Activated T-helper 1 cell treated with anti-CD3 and anti-CD28 coated beads, Interleukin-12 subunit alpha, Interleukin-12 subunit beta, Interleukin-2, Interleukin-4 antibody, amounts not matched to agents 30 ng/mL and 10 ng/mL and 1 ng/mL, durations not matched to agents 14 hours and 24 hours and 36 hours (primary cell): ENCODE measurements around the gene TTC39B. TPM values are rescaled to one million over a fixed set of nuclear protein-coding genes. Genes with fewer than 3 reads are reported as not detected.
A peak's percentile ranks its signal among the peaks of the same experiment; 100 is the strongest.

Experiments used
- DNase-seq: peaks from one replicate; pipeline ENCODE4 v3.0.0; 2021; ENCODE audit warnings: low spot score
- H3K27ac Mint-ChIP-seq: one replicate; pipeline ENCODE4 v1.8.0; 2021; ENCODE audit warnings: mild to moderate bottlenecking, mixed read lengths
- H3K27me3 Mint-ChIP-seq: one replicate; pipeline ENCODE4 v1.8.0; 2022; ENCODE audit warnings: mild to moderate bottlenecking, moderate library complexity, mixed read lengths; ENCODE audit not compliant: insufficient read depth
- H3K36me3 Mint-ChIP-seq: one replicate; pipeline ENCODE4 v1.8.0; 2021; ENCODE audit warnings: low read depth, mixed read lengths
- H3K4me1 Mint-ChIP-seq: one replicate; pipeline ENCODE4 v1.8.0; 2021; ENCODE audit warnings: low read depth, mixed read lengths
- H3K4me3 Mint-ChIP-seq: one replicate; pipeline ENCODE4 v1.8.0; 2021; ENCODE audit warnings: mild to moderate bottlenecking, moderate library complexity, mixed read lengths
- H3K9me3 Mint-ChIP-seq: one replicate; pipeline ENCODE4 v1.8.0; 2021; ENCODE audit warnings: mixed read lengths
- intact Hi-C: fragments of 100-400 bp; cut with micrococcal nuclease; formaldehyde crosslinking; loops from one replicate; pipeline ENCODE4 v1.15.1; 2024
- total RNA-seq: library from RNA; stranded (reverse); gene quantifications from 2 replicates; pipeline ENCODE4 v1.2.3, GENCODE V29; 2022

Gene TTC39B
- total RNA-seq, 1 donor from 2014 or later, result 23.8 TPM

DNA sequence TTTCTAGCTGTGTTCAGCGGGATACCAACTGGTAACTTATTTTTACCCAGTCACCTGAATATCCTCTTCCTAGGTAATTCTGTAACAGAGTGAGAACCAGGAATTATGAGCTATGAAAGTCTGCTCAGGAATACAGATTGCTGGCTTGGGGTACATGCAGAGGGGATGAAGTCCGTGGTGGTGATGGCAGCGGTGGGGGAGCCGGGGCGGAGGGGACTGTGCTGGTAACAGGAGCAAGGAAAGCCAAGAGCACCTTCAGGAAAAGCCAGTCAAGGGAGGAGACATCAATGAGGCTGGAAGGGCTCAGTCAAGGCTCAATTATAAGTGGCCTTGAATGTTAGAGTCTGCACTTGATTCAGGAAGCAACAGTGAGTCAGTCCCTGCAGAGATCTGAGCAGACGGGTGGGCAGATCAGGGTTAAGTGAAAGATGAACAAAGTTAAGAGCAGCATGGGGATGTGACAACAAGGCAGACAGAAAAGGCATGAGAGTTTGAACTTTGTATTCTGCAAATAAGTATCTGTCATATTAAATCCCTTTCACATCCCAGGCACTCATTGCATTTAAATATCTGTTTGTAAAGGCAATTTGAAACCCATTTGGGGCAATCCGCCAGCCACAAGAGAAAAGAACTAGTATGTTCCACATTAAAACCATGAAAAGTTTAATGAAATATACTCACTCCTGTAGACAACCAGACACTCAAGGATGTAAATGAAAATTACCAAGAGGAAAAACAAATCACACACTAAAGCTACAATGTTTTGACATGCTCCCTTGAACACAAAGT is 101.2 kb downstream of the TTC39B start:
- no peak overlapping the region for H3K4me3 Mint-ChIP-seq

DNA sequence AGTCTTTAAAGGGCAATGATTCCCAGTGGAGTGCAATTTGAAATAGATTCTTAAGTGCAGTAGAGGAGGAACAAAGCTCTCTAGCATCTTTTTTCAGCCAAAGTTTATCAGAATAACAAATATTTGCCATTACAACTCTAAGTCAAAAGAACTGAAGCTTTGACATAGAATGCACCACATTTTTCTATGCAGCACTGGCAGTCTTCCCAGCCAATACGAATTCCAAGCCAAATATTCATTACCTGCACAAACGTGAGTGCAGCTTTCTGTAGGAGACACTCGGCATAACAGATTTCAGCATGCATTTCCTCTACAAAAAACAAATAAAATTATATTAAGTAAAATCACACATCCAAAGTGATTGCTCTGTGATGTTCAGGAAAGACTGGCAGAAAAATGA is 103.4 kb downstream of the TTC39B start:
- no peak for DNase-seq
- Mint-ChIP-seq H3K9me3 (peaks cover 14% of the 10 kb centered on the region), H3K27ac (no peak overlapping the region), H3K4me1 (peaks cover 17% of the 10 kb centered on the region), H3K27me3 (no peaks in the 10 kb centered on the region), H3K4me3 (no peak overlapping the region), H3K36me3 (peaks cover 37% of the 10 kb centered on the region)
- intact Hi-C loops, result no loop called here

More for the DNA sequence above, 101.2 kb downstream of the TTC39B start:
- Mint-ChIP-seq H3K9me3 (peaks cover 17% of the 10 kb centered on the region), H3K4me1 (peaks cover 31% of the 10 kb centered on the region), H3K27ac (peak overlapping the region; percentile 38), H3K36me3 (peaks cover 43% of the 10 kb centered on the region), H3K27me3 (no peaks in the 10 kb centered on the region)
- no peak for DNase-seq
- intact Hi-C loops, result loop anchor here (2.0 kb wide), 1 partner anchor 15 kb away; no protein-coding TSS in a partner anchor

DNA sequence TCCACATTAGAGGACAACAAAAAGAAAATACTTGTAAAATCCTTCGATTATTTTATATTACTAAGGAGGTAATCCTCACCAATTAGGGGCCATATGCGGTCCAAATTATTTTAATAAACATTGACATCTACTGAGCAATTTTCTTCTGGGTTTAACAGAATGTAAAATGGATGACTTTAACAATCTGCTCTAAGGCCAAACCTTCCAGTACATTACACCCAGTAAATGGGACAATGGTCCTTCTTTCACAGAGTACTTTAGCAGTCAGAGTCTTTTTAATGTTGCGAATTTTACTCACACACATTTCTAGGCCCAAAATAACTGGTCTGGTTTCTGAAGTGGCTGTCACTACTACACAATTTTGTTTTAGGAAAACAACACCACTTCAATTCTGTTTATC is 106.9 kb downstream of the TTC39B start:
- Mint-ChIP-seq H3K36me3 (peaks cover 33% of the 10 kb centered on the region), H3K27ac (no peak overlapping the region), H3K4me3 (no peak overlapping the region), H3K27me3 (no peaks in the 10 kb centered on the region), H3K4me1 (peaks cover 17% of the 10 kb centered on the region), H3K9me3 (peaks cover 6% of the 10 kb centered on the region)
- intact Hi-C loops, result no loop called here
- no peak for DNase-seq

DNA sequence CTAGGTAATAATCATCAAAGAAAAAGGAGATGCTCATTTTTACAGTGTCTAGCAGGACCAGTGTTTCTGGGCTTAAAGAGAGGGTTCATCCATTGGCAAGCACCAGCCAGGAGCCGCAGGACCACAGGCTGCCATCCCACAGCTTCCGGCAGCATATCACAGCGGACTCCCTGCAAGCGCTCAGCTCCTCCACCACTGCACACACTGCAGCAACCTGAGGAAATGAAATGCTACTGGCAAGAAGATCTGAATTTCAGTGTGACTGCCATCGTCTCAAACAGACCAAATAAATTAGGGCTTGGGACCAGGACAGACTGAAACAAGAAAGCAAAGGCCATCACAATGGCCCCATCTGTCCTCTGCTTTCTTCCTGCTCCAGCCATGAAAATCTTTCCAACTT is 114.2 kb downstream of the TTC39B start:
- Mint-ChIP-seq H3K9me3 (peaks cover 6% of the 10 kb centered on the region), H3K4me1 (peaks cover 30% of the 10 kb centered on the region), H3K36me3 (peaks cover 59% of the 10 kb centered on the region), H3K27ac (no peak overlapping the region), H3K27me3 (no peaks in the 10 kb centered on the region), H3K4me3 (no peak overlapping the region)
- intact Hi-C loops, result no loop called here
- DNase-seq, result no peak

DNA sequence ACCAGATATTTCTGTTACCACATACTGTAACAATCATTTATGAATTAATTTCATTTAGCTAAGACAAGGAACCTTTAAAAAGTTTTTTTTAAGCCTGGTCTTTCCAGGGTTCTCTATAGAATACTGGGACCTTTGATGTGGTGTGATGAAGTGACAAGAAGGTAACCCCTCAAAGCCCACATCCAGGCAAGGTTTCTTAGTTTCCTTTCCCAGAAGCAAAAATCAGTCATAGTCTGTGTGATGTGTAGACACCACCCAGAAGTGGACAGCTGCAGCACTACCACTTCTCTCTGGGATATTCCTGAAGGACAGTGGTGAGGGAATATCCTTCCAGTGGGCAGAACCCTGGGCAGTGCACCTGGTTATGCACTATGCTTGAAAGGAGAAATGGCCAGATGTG is 115.6 kb downstream of the TTC39B start:
- no peak for DNase-seq
- peaks cover 5% of the 10 kb centered on the region for H3K9me3 Mint-ChIP-seq
- H3K36me3 Mint-ChIP-seq, result peaks cover 58% of the 10 kb centered on the region
- no peaks in the 10 kb centered on the region for H3K27me3 Mint-ChIP-seq
- intact Hi-C loops, result loop anchor here (1.0 to 2.0 kb wide), 3 partner anchors 11 to 231 kb away; partner anchors contain the start of gene SNAPC3
- H3K4me3 Mint-ChIP-seq, result peak overlapping the region; percentile 45
- H3K4me1 Mint-ChIP-seq, result peaks cover 24% of the 10 kb centered on the region
- peak overlapping the region; percentile 49 for H3K27ac Mint-ChIP-seq

DNA sequence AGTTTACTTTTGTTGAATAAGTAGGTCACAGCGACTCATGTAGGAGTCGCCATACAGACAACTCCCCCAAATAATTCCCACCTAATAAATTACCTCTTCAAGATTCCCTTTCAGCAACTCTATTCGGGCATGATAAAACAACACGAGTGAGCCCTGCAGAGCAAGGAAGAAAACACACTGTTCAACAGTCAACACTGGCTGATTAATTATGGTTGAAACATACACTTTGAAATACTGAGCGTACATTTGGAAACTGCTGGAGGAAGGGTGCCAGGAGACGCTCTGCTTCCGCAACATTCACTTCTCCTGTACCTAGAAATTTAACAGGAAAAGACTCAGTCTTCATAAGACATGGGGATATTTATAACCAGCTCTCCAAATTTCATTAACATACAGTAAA is 117.5 kb downstream of the TTC39B start:
- no peak for DNase-seq
- no peak overlapping the region for H3K4me3 Mint-ChIP-seq
- H3K9me3 Mint-ChIP-seq, result no peaks in the 10 kb centered on the region
- peaks cover 20% of the 10 kb centered on the region for H3K4me1 Mint-ChIP-seq
- peaks cover 57% of the 10 kb centered on the region for H3K36me3 Mint-ChIP-seq
- no peak overlapping the region for H3K27ac Mint-ChIP-seq
- H3K27me3 Mint-ChIP-seq, result no peaks in the 10 kb centered on the region
- intact Hi-C loops, result no loop called here

DNA sequence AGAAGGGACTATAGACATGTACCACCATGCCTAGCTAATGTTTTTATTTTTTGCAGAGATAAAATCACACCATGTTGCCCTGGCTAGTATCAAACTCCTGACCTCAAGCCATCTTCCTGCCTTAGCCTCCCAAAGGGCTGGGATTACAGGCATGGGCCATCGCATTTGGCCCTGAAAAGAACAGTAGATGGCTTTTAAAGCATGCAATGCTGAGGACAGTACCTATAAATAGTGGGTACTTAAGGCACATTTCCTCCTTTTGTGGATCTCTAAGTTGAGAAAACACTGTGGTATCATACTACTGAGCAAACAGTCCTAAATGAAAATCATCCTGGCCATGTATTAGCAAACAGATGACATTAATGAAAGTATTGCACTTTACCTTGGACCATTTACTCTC is 119.4 kb downstream of the TTC39B start:
- Mint-ChIP-seq H3K27me3 (no peaks in the 10 kb centered on the region), H3K4me3 (no peak overlapping the region), H3K36me3 (peaks cover 51% of the 10 kb centered on the region), H3K9me3 (no peaks in the 10 kb centered on the region), H3K27ac (no peak overlapping the region), H3K4me1 (peaks cover 20% of the 10 kb centered on the region)
- DNase-seq, result no peak
- intact Hi-C loops, result no loop called here

DNA sequence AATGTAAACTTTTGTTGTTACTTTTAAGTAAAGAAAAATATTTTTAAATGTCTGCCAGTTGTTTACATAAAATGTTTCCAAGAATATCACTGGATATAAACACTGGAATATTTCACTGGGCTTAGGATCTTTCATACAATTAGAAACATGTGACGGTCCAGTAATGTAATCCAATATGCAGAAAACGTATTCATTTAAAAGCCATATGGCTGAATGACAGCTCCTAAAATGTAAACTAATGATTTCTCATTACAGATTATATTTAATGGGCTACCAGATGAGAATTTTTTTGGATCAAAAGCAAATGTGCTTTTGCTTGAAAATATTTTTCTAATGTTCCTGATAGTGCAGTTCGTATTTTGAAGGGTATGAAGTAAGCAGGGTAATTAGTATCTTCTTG is 124.3 kb downstream of the TTC39B start:
- Mint-ChIP-seq H3K36me3 (peaks cover 38% of the 10 kb centered on the region), H3K4me1 (peaks cover 9% of the 10 kb centered on the region), H3K27ac (no peak overlapping the region), H3K4me3 (no peak overlapping the region), H3K27me3 (no peaks in the 10 kb centered on the region), H3K9me3 (no peaks in the 10 kb centered on the region)
- DNase-seq, result no peak
- intact Hi-C loops, result no loop called here

DNA sequence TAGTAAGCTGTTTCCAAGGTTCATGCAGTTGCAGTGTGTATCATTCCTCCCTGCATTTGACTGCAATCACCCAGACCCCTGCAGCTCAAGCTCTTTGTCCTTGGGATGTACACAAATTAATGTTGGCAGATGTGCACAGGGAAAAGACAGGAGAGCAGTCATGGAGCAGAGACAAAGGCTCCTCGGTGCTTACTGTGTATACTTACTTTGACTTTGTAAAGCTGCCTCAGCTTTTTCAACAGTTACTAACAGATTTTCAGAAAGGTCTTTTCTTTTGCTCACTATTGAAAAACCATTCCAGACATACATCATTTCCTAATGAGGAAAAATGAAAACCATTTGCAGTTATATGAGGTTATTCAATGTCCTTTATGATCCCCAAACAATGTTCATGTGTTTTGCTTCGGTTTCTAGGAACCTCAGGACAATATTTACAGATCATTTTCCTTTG is 124.9 kb downstream of the TTC39B start:
- Mint-ChIP-seq H3K27ac (no peak overlapping the region), H3K27me3 (no peaks in the 10 kb centered on the region), H3K4me1 (peaks cover 9% of the 10 kb centered on the region), H3K36me3 (peaks cover 37% of the 10 kb centered on the region), H3K9me3 (no peaks in the 10 kb centered on the region), H3K4me3 (no peak overlapping the region)
- no peak for DNase-seq
- intact Hi-C loops, result no loop called here

DNA sequence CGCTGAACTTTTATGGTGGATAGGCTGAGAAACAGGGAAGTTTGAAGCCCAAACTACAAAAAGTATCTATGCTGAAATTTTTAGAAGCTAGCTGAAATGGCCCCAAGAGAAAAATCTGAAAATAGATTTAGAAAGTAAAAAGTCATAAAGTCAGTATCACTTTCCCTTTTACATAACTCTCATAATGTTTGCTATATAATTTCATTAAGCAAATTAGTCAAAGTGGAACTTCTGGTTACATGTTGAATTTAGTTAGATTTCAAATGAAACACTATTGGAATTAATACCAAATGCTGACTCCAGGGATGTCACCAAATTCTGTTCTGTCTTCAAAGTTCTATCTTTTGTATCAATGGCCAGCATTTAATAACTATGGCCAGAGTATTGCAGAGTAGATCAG is 126.9 kb downstream of the TTC39B start:
- H3K27ac Mint-ChIP-seq, result no peak overlapping the region
- H3K9me3 Mint-ChIP-seq, result no peaks in the 10 kb centered on the region
- H3K27me3 Mint-ChIP-seq, result no peaks in the 10 kb centered on the region
- H3K4me3 Mint-ChIP-seq, result no peak overlapping the region
- intact Hi-C loops, result loop anchor here (1.0 kb wide), 1 partner anchor 11 kb away; no protein-coding TSS in a partner anchor
- no peak for DNase-seq
- peaks cover 9% of the 10 kb centered on the region for H3K4me1 Mint-ChIP-seq
- peaks cover 31% of the 10 kb centered on the region for H3K36me3 Mint-ChIP-seq

DNA sequence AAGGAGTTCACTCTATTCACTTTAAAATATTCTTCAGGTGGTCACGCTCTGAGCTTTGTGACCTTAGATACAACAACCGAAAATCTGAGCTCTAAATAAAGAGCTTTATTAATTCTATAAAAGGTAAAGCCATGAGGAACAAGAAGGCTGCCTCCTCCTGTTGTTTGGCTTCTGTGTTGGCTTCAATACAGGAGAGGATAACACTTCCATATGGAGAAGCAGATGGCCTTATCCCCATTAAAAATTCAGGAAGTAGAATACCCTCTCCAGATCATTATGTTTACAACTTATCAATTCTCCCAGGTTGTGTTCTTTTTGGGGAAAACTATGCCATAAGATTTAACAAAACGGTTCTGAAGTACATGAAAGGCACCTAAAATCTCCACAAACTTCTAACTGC is 128.4 kb downstream of the TTC39B start:
- no peak for DNase-seq
- Mint-ChIP-seq H3K9me3 (no peaks in the 10 kb centered on the region), H3K27ac (no peak overlapping the region), H3K4me3 (no peak overlapping the region), H3K36me3 (peaks cover 40% of the 10 kb centered on the region), H3K27me3 (no peaks in the 10 kb centered on the region), H3K4me1 (peaks cover 9% of the 10 kb centered on the region)
- intact Hi-C loops, result no loop called here

DNA sequence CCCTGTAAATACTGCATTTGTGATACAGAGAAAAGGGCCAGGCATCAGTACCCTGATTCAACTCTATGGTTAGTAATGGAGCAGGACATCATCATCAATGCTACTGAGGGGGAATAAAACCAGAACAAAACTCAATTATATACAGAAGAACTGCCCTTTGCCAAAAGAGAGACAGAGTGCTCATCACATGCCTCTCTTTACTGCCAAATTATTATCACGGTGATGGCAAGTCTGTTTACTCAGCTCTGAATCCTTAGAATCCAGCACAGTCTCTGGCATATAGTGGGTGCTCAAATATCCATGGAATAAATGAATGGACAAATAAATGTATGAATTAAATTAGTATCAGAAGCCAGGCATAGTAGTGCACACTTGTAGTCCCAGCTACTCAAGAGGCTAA is 130.2 kb downstream of the TTC39B start:
- no peak overlapping the region for H3K27ac Mint-ChIP-seq
- no peaks in the 10 kb centered on the region for H3K9me3 Mint-ChIP-seq
- H3K36me3 Mint-ChIP-seq, result peaks cover 48% of the 10 kb centered on the region
- peaks cover 9% of the 10 kb centered on the region for H3K4me1 Mint-ChIP-seq
- intact Hi-C loops, result no loop called here
- H3K4me3 Mint-ChIP-seq, result no peak overlapping the region
- H3K27me3 Mint-ChIP-seq, result no peaks in the 10 kb centered on the region
- DNase-seq, result no peak

DNA sequence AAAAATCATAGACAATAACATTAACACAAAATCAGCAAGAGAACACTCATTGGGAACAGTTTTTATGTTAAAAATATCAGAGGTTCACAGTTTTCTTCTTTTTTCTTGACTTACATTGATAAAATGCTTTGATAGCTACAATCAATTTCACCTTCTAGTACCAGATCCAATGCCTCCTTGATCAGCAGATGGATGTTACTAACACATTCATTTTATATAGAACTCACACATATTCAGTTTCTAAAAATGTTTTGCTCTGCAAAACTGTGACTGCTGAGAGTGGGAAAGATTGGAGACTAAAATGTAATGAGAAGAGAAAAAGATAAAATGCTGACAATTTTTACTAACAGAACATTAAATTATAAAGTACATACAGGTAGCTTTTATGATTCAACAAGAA is 143.1 kb downstream of the TTC39B start:
- Mint-ChIP-seq H3K9me3 (no peaks in the 10 kb centered on the region), H3K4me1 (no peaks in the 10 kb centered on the region), H3K36me3 (peaks cover 9% of the 10 kb centered on the region), H3K4me3 (no peak overlapping the region), H3K27ac (no peak overlapping the region), H3K27me3 (no peaks in the 10 kb centered on the region)
- DNase-seq, result no peak
- intact Hi-C loops, result no loop called here
